ENCODE data around the gene MACROD2.

- TF ChIP-seq CTCF (optimal IDR thresholded peaks at IDR 0.05 in 1 of 3, IDR thresholded peaks at IDR 0.05 in 1 of 3, conservative IDR thresholded peaks at IDR 0.05 in 1 of 3; ENCODE audit: extremely low read depth in 1 of 3, insufficient read depth in 2 of 3, low read length in 3 of 3) (no peak), EZH2 (IDR thresholded peaks at IDR 0.05; ENCODE audit: low read length) (no peak)
Observed at GRCh38 chr20:15447549-15447948, 1452.2 kb downstream of the MACROD2 start.
